Heart left ventricle (tissue), 16 donors: ENCODE measurements around the gene SLC32A1. TPM values are rescaled to one million over a fixed set of nuclear protein-coding genes. Genes with fewer than 3 reads are reported as not detected.

Source experiments
- ATAC-seq, 4 donors: fragments of 200-7000 bp; cut with Tn5 transposase; one replicate each; pipeline ENCODE4 v1.9.1; 2020 to 2022; ENCODE audit warnings: moderate library complexity in 4 of 4, mild to moderate bottlenecking in 3 of 4, moderate number of reproducible peaks in 1 of 4
- DNase-seq, 5 donors: peaks; one replicate each; pipeline ENCODE4 v3.0.0-alpha.2; 2020
- H3K27ac ChIP-seq, 12 donors: fragments of 200-600 bp; sonication (generic) in 4 of 12; one replicate each; pipeline versions ENCODE4 v1.5.0 to v1.8.0; 2016 to 2022; ENCODE audit warnings: mild to moderate bottlenecking in 2 of 12
- H3K27me3 ChIP-seq, 9 donors: fragments of 200-600 bp; sonication (generic) in 2 of 9; one replicate each; pipeline versions ENCODE4 v1.5.1 to v1.8.0; 2016 to 2022; ENCODE audit warnings: mild to moderate bottlenecking in 3 of 9
- H3K36me3 ChIP-seq, 9 donors: fragments of 200-600 bp; sonication (generic) in 2 of 9; one replicate each; pipeline versions ENCODE4 v1.5.0 to v1.8.0; 2018 to 2022; ENCODE audit warnings: mild to moderate bottlenecking in 2 of 9
- H3K4me1 ChIP-seq, 12 donors: fragments of 200-600 bp; sonication (generic) in 4 of 12; one replicate each; pipeline versions ENCODE4 v1.5.0 to v1.8.0; 2016 to 2022; ENCODE audit warnings: mild to moderate bottlenecking in 3 of 12
- H3K4me3 ChIP-seq, 12 donors: fragments of 200-600 bp; sonication (generic) in 4 of 12; one replicate each; pipeline versions ENCODE4 v1.5.0 to v1.8.0; 2017 to 2022; ENCODE audit warnings: mild to moderate bottlenecking in 9 of 12, moderate library complexity in 4 of 12
- H3K9me3 ChIP-seq, 12 donors: fragments of 200-600 bp; sonication (generic) in 4 of 12; one replicate each; pipeline versions ENCODE4 v1.5.0 to v1.8.0; 2016 to 2022; ENCODE audit warnings: mild to moderate bottlenecking in 1 of 12
- CTCF ChIP-seq, 12 donors: fragments of 200-600 bp; sonication (generic) in 4 of 12; IDR thresholded peaks; one replicate each; pipeline versions ENCODE4 v1.5.0 to v1.8.0; 2018 to 2022; ENCODE audit warnings: antibody characterized with exemption in 12 of 12, mild to moderate bottlenecking in 5 of 12
- POLR2A ChIP-seq, 2 donors: fragments of 450-650 bp; IDR thresholded peaks; one replicate each; pipeline ENCODE4 v1.6.1; 2017; ENCODE audit warnings: antibody characterized with exemption in 2 of 2, mild to moderate bottlenecking in 2 of 2, moderate library complexity in 2 of 2
- WGBS, 4 donors: extraction: QIAGEN DNeasy Blood & Tissue Kit in 2 of 4; methylation state at CpG; one replicate each; pipeline versions ENCODE4 v1.1.5 to v1.1.7; 2013 to 2018; 5-methylcytosine and 5-hydroxymethylcytosine counted together
- intact Hi-C, 10 donors: fragments of 100-400 bp; cut with DNase I; formaldehyde crosslinking; loops; one replicate each; pipeline versions ENCODE4 v1.11.1 to v1.14.2; 2022
- polyA plus RNA-seq, 2 donors: library from polyadenylated mRNA; stranded (reverse); fragments of 200-250 nt; gene quantifications; one replicate each; pipeline ENCODE4 v1.2.3, GENCODE V29; 2013
- total RNA-seq, 9 donors: library from RNA; depleted of rRNA in 2 of 9; stranded (reverse); fragments of >200 nt in 2 of 9; fragmentation: NEBNext Ultra II Directional in 3 of 9; extraction: Animal tissue kit (Norgen Biotek cat#: 25700) in 3 of 9; gene quantifications; one replicate each; pipeline versions ENCODE4 v1.1.0 to v1.2.4, GENCODE V29; 2016 to 2023
- donor health status: ischemic (EF 13 %, LVEDD 7.1; RV severe dilation, severe dysfunction).
- donor health status: healthy with polysubstance abuse.
- donor health status: DM: no; HTN: yes; CAD: no.
- donor health status: DM: no; HTN: no; CAD: no.
- donor health status: ischemic (EF 25% LVEDD 6.9; RV normal size, moderate dysfunction).
- donor health status: ischemic (EF 25% LVEDD 5.7; RV mildly dilated, moderate dysfunction).
- donor health status: healthy.
- donor health status: DM: yes; HTN: yes; CAD: no.
- donor health status: ischemic (EF 35%, LVEDD 5.7; RV mildly dilated, moderate dysfunction).
- donor health status: nonischemic (EF 11% LVEDD 7.7; RV severe dilation, severe dysfunction).
- donor health status: DM: yes; HTN: yes; CAD: no.
- donor health status: PGD.
- donor health status: ischemic (EF 29% LVEDD 5.4; RV normal size, mild dysfunction).
- donor health status: nonischemic (EF 23%, LVEDD 6.1; RV moderate dilation, normal function).

SLC32A1 gene
- total and polyA plus RNA-seq, 11 donors, result not detected

GRCh38 chr20:38728911-38729642 lies 4.8 kb downstream of the SLC32A1 start:
- H3K36me3 ChIP-seq, result no peaks in the 10 kb centered on the region
- H3K4me3 ChIP-seq, result no peak overlapping the region
- ATAC-seq (no peak), DNase-seq (no peak)
- intact Hi-C loops, result no loop called here
- no peak overlapping the region for H3K27ac ChIP-seq
- H3K27me3 ChIP-seq, result peaks cover 85 to 100% (median 99%) of the 10 kb centered on the region in 9 donors
- H3K4me1 ChIP-seq, result peaks cover 0 to 68% (median 22%) of the 10 kb centered on the region in 12 donors
- WGBS, 4 donors, result 1 to 2% (median 2%) methylated on average over 25 to 41 of the region's 41 CpGs
- no peak for TF ChIP-seq POLR2A (IDR thresholded peaks at IDR 0.05)
- TF ChIP-seq CTCF (IDR thresholded peaks at IDR 0.05), result no peak
- no peaks in the 10 kb centered on the region for H3K9me3 ChIP-seq

GRCh38 chr20:38729767-38730166 lies 5.5 kb downstream of the SLC32A1 start:
- H3K36me3 ChIP-seq, result no peaks in the 10 kb centered on the region
- DNase-seq (no peak), ATAC-seq (no peak)
- no peak for TF ChIP-seq POLR2A (IDR thresholded peaks at IDR 0.05)
- TF ChIP-seq CTCF (IDR thresholded peaks at IDR 0.05), result no peak
- 3 to 16% (median 7%) methylated on average over 7 of the region's 7 CpGs for WGBS, 4 donors
- peaks cover 78 to 100% (median 98%) of the 10 kb centered on the region in 9 donors for H3K27me3 ChIP-seq
- peak overlapping the region in 1 of 12 donors; percentile 21 for H3K4me3 ChIP-seq
- peaks cover 0 to 63% (median 20%) of the 10 kb centered on the region in 12 donors for H3K4me1 ChIP-seq
- no peak overlapping the region for H3K27ac ChIP-seq
- H3K9me3 ChIP-seq, result no peaks in the 10 kb centered on the region
- intact Hi-C loops, result loop anchor here (2.0 to 5.0 kb wide), 3 partner anchors 82 to 163 kb away; no protein-coding TSS in a partner anchor

- peaks cover 0 to 57% (median 18%) of the 10 kb centered on the region in 12 donors for H3K4me1 ChIP-seq
- H3K4me3 ChIP-seq, result peak overlapping the region in 5 of 12 donors; percentile 19 to 38 (median 21)
- 3 to 8% (median 5%) methylated on average over 34 to 41 of the region's 41 CpGs for WGBS, 4 donors
Measured at GRCh38 chr20:38730167-38730988, 6.1 kb downstream of the SLC32A1 start.

More at GRCh38 chr20:38730167-38730988, 6.1 kb downstream of the SLC32A1 start:
- DNase-seq (no peak), ATAC-seq (no peak)
- Histone ChIP-seq H3K36me3 (no peaks in the 10 kb centered on the region), H3K27ac (no peak overlapping the region), H3K27me3 (peaks cover 72 to 100% (median 94%) of the 10 kb centered on the region in 9 donors), H3K9me3 (no peaks in the 10 kb centered on the region)
- no peak for TF ChIP-seq POLR2A (IDR thresholded peaks at IDR 0.05)
- TF ChIP-seq CTCF (IDR thresholded peaks at IDR 0.05), result no peak
- intact Hi-C loops, result loop anchor here (2.0 to 5.0 kb wide), 3 partner anchors 83 to 162 kb away; no protein-coding TSS in a partner anchor
